SK-N-SH (cell line): ENCODE data around the gene TBPL1.

Source experiments
- CTCF ChIP-seq: fragments of 200-600 bp; sonication (generic); IDR thresholded peaks from 2 replicates; pipeline ENCODE4 v1.6.1; 2017; ENCODE audit warnings: antibody characterized with exemption, mild to moderate bottlenecking, moderate library complexity
- EP300 ChIP-seq, 2 experiments: IDR thresholded peaks; 2 replicates each; pipeline versions ENCODE4 v1.4.0 to v1.6.1; 2012; ENCODE audit warnings: borderline replicate concordance in 1 of 2, low read depth in 1 of 2, low read length in 1 of 2
- GABPA ChIP-seq: IDR thresholded peaks from 2 replicates; pipeline ENCODE4 v1.4.0; 2012; ENCODE audit warnings: low read depth, mild to moderate bottlenecking
- JUND ChIP-seq: IDR thresholded peaks from 2 replicates; pipeline ENCODE4 v1.4.0; 2012
- MAX ChIP-seq: IDR thresholded peaks from 2 replicates; pipeline ENCODE4 v1.4.0; 2012; ENCODE audit warnings: low read depth
- POLR2AphosphoS5 ChIP-seq: IDR thresholded peaks from 2 replicates; pipeline ENCODE4 v1.6.1; 2012; ENCODE audit warnings: low read depth, low read length
- REST ChIP-seq: IDR thresholded peaks from 2 replicates; pipeline ENCODE4 v1.6.1; 2012; ENCODE audit warnings: mild to moderate bottlenecking, low read depth, low read length, moderate library complexity
- SIN3A ChIP-seq: IDR thresholded peaks from 2 replicates; pipeline ENCODE4 v1.6.1; 2012; ENCODE audit warnings: low read depth, mild to moderate bottlenecking, low read length, moderate library complexity, borderline replicate concordance
- TCF12 ChIP-seq: IDR thresholded peaks from 2 replicates; pipeline ENCODE4 v1.4.0; 2012
- TEAD4 ChIP-seq: IDR thresholded peaks from 2 replicates; pipeline ENCODE4 v1.4.0; 2012; ENCODE audit warnings: mild to moderate bottlenecking, borderline replicate concordance; ENCODE audit not compliant: insufficient read depth
- YY1 ChIP-seq: IDR thresholded peaks from 2 replicates; pipeline ENCODE4 v1.4.0; 2012; ENCODE audit warnings: low read depth, mild to moderate bottlenecking

GRCh38 chr6:134005800-134006199 lies 52.8 kb downstream of the TBPL1 start:
- TF ChIP-seq REST, result no peak
- no peak for TF ChIP-seq CTCF
- no peak for TF ChIP-seq GABPA
- no peak for TF ChIP-seq SIN3A
- no peak for TF ChIP-seq TCF12
- TF ChIP-seq TEAD4, result no peak
- no peak for TF ChIP-seq EP300 (IDR thresholded peaks at IDR 0.05; ENCODE audit: borderline replicate concordance in 1 of 2, low read depth in 1 of 2, low read length in 1 of 2)
- TF ChIP-seq MAX, result no peak
- TF ChIP-seq YY1, result no peak
- no peak for TF ChIP-seq JUND
- no peak for TF ChIP-seq POLR2AphosphoS5
